CD4-positive, alpha-beta T cell treated with Interferon alpha-2 for 1 hour (primary cell): ENCODE data around the gene PRDM16.

ENCODE experiments used
- DNase-seq, 2 donors: peaks; one replicate each; pipeline ENCODE4 v3.0.0-alpha.2; 2020 to 2022

The PRDM16 gene

DNA sequence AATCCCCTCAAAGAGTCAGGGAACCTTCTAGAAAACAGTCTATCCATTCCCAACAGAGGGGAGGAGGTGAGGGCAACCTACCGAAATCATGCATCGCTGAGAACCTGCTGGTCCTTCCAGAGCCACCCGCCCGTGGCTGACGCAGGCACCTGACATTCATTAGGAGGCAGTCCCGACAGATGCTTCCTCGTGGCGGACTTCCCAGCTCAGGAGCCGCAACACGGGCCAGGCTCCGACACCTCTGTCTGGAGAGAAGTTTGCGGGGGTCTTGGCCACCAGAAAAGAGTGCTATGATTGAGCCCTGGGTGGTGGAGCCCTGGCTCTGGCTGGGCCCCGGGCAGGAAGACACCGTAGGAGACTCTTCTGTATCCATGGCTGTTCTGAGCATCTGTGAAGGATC, 299.1 kb downstream of the PRDM16 start:
- no peak for DNase-seq

DNA sequence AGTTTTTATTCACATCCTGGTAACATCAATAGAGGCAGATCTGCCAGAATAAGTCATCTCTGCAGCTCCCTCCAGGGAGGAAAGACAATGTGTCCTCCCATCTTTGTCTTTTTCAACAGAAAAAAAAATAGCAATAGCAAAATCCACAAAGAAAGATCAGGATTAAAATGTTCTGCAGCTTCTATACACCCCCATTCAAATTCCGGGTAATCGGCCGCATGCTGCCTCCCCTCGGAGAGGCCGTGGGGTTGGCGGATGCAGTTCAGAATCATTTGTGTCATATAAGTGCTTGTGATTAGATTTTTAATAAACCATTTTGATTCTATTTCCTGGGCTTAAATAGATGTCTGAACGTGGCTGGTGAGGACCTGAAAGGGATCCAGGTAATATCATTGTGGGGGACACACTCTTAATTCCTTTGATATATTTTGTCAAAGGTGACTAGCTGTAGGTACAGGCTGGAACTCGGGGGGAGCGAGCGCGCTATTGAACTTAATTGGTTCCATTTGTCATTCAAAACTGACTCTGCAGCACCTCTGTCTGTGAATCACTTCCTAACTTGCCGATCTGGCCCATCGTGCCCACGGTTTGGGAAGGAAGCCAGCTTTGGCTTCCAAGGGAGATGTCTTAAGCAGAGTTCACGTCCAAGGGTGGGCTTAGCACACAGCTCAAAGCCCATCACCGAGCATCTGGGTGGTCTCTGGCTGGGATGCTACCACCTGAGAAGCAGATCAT, 299.9 kb downstream of the PRDM16 start:
- DNase-seq, result no peak

DNA sequence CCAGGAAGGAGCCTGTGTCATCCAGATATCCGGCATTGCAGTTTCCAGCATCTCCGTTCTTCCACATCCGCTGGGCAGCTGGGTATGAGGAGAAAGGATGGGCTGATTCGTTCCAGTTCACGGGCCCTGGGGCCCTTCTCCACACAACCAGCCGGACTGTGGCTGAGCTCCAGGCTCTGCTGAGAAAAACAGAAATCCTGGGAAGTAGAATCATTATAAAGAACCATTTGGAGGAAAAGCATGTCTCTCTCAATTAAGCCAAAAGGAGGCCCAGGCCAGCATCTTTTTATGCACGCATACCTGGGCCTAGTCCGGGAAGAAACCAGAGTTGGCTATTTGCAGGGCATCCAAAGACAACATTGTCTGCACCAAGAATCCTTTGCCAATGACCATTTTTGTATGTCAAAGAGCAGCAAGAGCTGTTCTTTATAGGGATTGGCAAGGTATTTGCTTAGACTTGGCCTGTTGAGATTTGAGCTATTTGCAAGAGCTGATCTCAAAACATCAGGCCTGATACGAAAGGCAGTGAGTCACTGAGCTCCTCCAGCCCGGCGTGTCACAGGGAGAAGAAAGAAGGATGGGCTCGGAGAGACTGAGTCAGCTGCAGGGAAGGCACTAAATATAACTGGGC, 300.6 kb downstream of the PRDM16 start:
- DNase-seq, result no peak

DNA sequence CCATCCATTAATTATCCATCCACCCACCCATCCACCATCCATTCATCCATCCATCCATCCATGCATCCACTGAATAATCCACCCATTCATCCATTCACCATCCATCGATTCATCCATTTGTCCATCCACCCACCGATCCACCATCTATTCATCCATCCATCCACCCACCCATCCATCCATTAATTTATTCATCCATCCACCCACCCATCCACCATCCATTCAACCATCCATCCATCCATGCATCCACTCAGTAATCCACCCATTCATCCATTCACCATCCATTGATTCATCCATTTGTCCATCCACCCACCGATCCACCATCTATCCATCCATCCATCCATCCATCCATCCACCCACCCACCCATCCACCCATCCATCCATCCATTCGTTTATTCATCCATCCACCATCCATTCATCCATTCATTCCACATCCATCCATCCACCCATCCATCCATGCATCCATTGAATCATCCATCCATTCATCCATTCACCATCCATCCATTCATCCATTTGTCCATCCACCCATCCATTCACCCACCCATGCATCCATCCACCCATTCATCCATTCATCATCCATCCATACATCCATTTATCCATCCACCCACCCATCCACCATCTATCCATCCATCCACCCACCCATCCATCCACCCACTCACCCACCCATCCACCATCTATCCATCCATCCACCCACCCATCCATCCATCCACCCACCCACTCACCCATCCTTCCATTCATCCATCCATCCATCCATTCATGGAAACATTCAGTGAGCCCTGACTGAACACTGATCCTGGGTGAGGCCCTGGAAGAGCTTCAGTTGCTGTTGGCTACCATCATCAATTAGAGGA, 302.1 kb downstream of the PRDM16 start:
- DNase-seq, result no peak

DNA sequence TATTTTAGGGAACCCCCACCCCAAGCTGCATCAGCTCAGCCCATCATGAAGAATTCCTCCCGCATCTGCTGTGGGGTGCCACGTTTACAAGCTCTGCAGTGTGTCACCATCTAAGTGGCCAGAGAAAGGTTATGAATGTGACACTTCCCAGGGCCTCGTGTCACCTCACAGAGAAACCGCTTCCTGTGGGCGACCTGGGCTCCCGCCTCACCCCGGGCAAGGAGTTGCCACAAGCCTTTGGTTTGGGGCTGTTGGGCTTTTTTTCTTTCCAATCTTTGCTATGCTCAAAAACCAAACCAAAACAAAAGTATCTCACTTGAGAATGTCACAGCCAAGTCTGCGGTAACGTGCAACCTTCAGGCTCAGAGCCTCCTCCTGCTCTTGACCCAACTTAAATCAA, 303.3 kb downstream of the PRDM16 start:
- DNase-seq, result peak; percentile 7 to 19

DNA sequence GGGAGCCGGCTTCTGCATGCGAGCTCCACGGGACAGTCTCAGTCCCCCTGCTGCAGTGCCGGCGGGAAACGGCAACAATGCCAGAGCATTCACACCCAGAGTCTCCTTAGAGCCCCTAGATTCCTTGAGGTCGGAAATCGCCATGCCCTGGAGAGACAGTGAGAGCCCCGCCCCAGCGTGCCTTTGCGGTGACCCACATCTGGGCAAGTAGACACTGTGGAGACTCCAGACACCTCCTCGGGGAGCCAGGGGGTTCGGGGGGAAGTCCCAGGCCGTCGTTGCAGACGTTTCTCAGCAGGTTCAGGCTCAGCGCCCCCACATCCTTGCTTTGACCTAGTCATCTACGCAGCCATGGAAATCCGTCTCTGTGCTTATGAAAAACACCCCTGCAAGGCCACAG, 304.2 kb downstream of the PRDM16 start:
- no peak for DNase-seq

DNA sequence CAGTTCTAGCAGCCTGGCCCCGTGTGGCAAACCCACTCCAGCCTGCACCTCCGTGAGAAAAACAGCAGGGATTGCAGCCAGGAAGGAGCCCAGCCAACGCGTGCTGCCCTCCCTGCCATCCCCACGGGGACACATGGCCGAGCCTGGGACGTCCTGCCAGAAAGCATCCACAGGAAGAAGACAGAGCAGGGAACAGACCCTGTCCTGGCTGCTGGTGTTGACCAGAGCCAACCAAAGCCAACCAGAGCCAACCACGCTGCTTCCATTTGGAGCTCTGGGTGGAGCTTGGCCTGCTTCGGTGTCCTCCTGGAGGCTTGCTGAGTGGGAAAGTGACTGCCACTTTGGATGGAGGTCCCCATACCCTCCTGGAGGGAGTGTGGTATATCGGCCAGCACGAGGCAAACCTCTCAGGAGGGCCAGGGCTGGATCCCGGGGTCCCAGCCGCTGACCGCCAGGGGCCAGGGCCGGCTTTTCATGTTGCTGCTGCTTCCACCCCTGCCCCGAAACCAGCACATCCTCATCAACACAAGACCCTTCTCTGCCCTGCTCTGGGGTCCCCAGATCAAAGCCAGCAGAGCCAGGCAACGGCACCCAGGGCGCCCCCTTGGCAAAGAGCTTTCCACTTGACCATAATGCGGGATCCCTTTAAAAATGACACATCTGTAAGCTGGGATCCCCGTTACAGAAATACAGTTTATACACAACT, 304.9 kb downstream of the PRDM16 start:
- DNase-seq, result no peak

DNA sequence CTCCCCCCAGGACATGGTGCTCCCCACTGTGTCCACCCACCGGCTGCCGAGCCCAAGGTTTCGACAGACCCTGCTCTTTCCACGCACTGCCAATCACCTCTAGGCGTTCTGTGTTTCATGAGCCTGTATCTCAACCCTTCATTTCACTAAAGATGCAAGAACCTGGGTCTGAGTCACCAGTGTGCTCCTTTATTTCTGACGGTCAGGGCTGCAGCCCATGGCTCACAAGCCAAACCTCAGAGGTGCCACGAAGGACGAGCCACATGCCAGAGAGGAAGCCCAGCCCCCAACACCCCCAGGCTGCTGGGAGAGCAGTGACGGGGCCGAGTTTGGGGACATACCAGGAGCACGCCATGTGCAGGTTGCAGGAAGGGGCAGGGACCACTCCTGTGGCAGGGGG, 306.2 kb downstream of the PRDM16 start:
- DNase-seq, result no peak

DNA sequence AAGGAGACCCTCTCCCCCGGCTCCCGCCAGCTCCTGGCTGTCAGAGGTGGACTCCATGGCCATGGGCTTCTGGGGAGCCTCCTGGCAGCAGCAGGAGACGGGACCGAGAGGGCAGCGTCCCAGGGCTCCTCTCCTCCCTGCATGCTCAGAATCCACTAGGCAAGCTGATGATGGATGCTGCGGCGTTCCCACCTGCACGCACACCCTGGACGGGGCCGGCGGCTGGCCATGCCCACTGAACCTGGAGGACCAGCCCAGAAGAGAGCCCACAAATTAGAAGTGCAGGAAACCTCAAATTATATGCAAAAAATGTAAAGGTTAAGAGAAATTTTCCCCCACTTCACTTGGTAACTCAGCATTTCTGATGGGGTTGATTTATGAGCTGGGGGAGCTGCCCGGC, 308.2 kb downstream of the PRDM16 start:
- no peak for DNase-seq

DNA sequence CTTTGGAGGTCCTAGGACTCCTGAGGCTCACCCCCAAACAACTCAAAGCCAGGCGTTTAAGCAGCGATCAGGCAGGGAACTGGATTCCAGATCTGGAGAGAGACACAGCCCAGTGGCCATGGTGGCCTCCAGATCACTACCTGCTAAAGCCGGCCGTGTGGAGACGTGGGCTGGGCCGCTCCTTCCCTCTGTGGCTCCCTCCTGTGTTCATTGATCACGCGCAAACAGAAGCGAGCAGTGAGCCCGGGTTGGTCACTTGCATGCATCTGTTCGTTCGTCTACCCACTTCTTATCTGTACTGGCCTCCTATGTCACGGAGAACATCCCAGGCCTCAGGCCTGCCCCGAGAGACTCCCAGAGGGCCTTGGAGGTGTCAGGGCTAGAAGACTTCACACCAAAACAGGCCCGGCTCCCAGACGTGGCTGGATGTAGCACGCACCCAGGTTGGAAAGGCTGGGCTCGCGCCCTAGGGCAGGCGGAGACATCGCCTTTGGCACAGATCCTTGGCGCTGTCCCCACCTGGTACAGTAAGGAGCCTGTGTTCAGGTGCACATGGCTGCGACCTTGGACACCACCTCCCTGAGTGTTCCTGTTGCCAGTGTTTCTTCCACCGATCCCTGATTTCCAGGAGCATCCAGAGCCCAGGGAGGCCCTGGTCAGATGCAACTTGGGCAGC, 308.7 kb downstream of the PRDM16 start:
- DNase-seq, result no peak

DNA sequence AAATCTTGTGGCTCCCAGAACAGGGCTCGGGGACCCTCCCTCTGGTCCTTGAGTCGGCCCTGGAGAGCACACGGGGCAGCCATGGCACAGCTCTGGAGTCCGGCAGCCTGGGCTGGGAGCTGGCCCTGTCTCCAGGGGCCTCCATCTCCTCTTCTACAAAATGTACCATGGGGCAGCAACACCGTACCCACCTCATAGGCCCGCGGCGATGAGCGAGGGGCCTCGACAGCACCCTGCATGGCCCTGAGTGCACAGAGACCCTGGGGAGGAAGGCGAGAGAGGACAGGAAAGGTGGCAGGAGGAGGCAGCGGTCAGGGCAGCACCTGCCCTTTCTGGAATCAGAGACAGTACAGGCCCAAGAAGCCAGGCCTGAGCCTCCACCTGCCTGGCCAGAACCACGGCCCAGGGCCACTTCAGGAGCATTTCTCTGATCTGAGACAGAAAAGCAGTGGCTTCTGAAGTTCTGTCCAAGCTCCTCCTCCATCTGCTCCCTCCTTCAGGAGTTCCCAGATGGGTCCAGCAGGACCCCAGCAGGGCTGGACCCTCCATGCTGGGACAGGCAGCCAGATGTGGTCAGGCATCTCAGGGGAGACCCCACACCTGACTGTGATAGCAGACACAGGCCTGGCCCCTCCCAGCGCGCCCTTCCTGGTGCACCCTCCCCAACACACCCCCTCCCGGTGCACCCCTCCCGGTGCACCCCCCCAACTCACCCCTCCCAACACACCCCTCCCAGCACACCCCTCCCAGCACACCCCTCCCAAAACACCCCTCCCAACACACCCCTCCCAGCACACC, 309.6 kb downstream of the PRDM16 start:
- no peak for DNase-seq

DNA sequence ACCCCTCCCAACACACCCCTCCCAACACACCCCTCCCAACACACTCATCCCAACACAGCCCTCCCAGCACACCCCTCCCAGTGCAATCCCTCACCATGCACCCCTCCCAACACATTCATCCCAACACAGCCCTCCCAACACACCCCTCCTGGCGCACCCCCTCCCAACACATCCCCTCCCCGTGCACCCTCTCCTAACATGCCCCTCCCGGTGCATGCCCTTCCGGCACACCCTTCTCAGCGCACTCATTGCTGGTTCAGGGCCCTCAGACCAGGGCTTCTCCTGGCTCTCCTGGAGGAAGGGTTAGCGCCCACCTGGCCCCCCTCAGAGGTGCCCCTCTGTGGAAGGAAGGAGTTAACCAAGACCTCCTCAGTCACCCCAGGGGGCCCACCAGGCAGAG, 310.9 kb downstream of the PRDM16 start:
- no peak for DNase-seq

DNA sequence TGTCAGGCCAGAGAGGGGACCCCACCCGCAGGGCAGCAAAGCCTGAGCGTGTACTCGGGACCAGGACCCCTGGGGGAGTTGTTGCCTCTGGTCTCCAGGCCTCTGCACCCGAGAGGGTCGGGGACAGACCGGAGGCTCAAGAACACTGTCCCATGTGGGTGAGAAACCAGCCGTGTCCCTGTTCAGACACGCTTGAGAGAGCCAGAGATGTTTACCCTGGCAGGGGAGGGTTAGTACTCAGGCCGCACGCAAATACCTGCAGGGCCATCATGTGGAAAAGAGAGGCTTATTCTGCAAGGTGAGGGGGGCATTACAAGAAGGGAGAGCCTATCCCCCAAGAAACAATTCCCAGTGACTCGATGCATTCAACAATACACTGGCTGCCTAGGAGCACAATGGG, 311.5 kb downstream of the PRDM16 start:
- no peak for DNase-seq

DNA sequence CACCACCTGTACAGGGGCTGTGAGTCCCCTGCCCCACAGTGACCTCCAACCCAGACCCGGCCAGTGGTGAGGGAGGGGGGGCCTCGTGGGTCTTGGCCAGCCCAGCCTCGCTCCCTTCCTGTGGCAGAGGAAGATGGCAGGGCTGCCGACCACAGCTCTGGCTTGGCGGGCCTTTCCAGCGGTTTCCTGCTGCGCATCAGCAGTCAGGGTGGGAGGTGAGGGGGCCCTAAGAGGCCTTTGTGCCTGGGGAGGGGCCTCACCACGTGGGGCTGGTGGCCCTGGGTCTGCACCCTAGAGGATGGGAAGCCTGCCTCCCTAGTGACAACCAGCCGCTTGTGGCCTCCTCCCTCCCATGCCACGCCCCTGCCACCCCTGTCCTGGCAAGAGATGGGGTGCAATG, 312.9 kb downstream of the PRDM16 start:
- no peak for DNase-seq

DNA sequence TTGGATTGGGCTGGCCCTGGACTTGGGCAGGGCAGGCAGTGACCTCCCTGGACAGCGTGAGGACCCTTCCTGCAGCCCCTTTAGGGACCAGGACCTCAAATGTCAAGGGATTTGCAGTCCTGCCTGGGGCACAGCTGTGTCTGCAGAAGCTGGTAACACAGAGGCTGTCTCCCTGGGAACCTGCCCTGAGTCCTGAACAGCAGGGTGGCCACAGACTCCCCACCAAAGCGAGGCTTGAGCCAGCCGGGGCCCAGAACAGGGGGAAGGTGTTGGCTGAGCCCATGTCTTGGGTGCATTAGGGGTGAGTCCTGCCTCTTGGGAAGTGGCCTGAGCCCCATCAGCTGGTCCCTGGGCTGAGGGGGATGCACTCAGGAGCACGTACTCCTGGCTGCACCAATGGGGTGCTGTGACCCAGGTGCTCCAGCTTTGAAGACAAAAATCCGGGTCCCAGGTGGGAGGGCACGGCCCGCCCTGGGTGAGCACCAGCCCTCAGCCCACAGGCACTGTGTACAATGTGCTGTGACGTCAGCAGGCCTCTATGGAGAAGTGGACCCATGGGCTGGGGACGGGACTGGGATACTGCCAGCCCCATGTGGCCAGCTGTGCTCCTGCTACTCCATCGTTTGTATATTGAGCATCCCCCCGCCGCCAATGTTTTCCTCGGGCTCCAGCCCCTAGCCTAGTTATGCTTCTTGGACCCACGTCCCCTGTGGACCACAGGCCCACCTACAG, 313.5 kb downstream of the PRDM16 start:
- no peak for DNase-seq

DNA sequence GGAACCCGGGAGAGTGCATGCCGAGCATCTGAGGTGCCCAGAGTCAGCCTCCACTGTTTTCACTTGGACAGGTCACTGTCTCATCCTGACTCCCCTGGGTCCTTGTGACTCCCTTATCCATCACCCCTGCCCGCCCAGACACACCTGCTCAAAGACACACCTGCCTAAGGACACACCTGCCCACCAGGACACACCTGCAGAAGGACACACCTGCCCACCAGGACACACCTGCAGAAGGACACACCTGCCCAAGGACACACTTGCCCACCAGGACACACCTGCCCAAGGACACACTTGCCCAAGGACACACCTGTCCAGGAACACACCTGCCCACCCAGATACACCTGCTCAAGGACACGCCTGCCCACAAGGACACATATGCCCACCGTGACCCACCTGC, 314.7 kb downstream of the PRDM16 start:
- no peak for DNase-seq

DNA sequence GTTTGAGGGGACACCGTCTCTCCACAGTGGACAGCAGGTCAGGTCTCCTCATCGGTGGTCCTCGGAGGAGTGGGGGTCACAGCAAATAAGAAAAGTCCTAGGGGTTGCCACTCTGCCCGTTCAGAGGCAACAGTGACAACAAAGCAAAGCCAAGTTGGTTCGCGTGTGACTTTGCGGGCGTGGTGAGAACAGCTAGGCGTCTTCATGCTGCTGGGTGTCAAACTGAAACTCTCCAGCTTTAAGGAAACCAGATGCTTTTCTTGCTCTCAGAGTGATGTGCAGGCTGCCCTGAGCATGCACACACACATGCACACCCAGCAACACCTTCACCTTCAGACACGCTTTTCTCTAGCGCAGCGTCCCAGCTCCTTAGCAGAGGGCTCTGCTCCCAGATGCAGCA, 315.4 kb downstream of the PRDM16 start:
- peak in 1 of 2 donors; percentile 35 for DNase-seq

DNA sequence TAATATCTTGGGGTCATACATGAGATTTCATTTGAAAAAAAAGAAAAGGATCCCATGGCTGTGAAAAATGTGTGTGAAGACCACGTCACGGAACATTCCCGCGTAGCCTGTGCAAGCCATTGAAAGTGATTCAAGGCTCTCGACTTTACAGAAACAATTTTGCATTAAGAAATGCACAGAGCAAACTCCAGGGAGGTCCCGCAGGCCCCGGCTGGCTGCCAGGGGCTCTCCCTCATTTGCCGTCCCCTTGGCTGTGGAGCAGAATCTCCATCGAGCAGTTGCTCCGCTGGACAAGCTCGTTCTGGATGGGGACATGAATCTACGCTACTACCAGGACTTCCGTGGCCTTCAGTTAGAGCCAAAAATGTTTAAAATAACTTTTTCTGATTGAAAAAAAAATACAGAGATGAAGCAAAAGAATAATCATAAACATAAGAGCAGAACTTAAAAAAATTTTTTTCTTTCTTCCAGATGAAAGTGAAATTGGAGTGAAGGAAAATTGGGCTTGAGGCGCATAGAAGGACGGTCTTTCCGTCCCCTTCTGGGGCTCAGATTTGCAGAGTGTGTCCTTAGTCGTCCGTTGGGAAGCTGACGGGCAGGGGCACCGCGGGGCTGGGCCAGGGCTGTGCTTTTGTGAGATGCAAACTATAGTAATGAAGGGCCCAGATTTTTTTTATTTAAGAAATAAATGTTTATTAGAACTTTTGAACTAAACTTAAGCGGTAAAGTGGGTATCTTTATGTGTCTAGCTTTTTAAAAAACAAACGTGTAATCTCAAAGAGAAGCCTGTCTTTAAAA, 317.4 kb downstream of the PRDM16 start:
- DNase-seq, result no peak

DNA sequence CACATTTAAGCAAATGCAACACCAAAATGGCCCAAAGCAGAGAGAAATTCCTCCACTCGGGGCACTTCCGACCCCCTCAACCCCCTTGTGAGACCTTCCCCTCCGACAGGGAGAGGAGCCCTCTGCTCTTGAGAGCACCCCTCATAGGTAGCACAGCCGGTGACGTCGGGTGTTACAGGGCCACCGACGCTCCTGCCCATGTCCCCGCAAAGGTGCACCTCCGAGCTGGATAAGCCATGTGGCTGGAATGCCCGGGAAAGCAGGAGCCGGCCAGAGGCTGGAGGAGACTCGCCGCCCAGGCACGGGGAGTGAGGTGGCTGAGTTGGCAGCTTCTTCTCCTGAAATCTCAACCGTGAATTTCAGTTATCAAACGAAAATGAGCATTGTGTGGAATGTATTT, 318.4 kb downstream of the PRDM16 start:
- DNase-seq, result no peak
